Esophagus squamous epithelium (tissue), 4 donors: Measurements from ENCODE around the gene RERE.

Experiments used
- CTCF ChIP-seq, 6 experiments: fragments of 450-650 bp in 4 of 6; fragments of 200-600 bp in 2 of 6; sonication (generic) in 2 of 6; IDR thresholded peaks; one replicate each; pipeline ENCODE4 v1.5.1; 2016 to 2019; ENCODE audit warnings: antibody characterized with exemption in 6 of 6, mild to moderate bottlenecking in 4 of 6, moderate library complexity in 4 of 6
- POLR2A ChIP-seq, 4 donors: fragments of 450-650 bp; IDR thresholded peaks; one replicate each; pipeline ENCODE4 v1.6.1; 2017; ENCODE audit warnings: antibody characterized with exemption in 4 of 4, mild to moderate bottlenecking in 4 of 4, moderate library complexity in 3 of 4

- TF ChIP-seq CTCF (IDR thresholded peaks at IDR 0.05): no peak
- TF ChIP-seq POLR2A (IDR thresholded peaks at IDR 0.05): no peak
These were observed 30.6 kb upstream of the RERE start for GRCh38 chr1:8847990-8848389.
